EL (cell line): ENCODE data around the gene AGRP.

Source experiments
- DNase-seq: peaks from one replicate; pipeline ENCODE4 v3.0.0-alpha.2; 2016

Gene AGRP

DNA sequence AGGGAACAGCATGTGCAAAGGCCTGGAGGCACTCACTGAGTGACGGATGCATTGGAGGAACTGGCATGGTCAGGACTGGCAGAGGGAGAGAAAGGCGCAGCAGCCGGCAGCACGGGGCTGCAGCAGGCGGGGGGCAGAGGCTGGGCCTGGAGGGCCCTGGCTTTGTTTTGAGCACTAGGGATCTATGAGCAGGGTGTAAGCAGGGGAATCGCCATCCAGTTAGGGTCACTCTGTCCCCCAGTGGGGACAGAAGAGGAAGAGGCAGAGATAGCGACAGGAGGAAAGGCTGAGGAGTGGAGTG lies 38.3 kb downstream of the AGRP start:
- no peak for DNase-seq

DNA sequence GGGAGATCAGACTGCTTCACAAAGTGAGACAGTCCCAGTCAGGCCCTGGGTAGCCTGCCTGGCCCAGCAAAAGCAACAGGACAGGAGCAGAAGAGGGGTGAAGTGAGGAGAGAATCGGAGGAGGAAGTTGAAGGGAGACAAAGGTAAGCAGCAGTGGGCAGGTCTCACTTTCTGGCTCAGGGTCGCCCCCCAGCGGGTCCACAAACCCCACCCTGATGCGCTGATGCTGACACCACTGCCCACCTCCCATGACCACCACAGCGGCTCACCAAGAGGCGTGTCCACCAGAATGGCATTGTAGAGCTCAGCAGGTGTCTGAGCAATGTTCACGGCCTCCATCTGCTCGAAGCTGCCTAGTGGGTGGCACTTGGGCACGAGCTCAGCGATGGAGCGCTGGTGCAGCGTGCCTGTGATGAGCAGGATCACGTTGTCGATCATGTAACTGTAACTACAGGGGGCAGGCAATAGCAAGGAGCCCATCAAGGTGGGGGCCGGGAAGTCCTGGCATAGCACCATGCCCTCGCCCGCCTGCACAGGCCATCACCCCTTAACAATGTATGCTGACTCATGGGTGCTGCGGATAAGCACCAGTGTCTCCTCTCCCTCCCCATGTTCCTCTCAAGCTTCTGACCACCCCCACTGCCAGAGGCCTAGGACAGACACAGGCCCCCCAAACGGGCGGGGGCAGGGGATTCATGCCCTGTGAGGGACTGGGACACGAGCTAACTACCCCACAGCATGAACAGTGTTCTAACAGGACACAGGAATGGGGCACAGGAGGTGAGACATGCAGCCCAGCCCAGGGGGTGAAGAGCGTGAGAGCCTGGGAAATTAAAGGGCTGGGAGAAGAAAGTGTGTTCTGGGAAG lies 38.9 kb downstream of the AGRP start:
- no peak for DNase-seq

DNA sequence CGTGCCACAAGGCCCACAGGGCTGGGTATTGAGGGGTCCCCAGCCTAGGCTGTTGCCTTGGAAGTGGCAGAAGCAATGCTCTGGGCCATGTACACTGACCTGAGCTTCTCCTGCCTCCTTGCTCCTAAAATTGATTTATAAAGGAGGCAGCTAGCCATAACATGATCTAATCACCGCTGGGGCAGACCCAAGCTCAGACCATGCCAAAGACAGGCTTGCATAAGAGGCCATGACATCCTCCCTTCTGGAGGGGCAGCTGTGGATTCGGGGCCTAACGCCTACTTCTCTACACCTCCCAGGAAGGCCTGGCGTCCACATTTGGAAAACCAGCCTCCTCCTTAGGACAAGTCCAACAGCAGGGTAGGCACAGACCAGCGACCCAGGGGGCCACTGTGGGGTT lies 40.1 kb downstream of the AGRP start:
- no peak for DNase-seq

DNA sequence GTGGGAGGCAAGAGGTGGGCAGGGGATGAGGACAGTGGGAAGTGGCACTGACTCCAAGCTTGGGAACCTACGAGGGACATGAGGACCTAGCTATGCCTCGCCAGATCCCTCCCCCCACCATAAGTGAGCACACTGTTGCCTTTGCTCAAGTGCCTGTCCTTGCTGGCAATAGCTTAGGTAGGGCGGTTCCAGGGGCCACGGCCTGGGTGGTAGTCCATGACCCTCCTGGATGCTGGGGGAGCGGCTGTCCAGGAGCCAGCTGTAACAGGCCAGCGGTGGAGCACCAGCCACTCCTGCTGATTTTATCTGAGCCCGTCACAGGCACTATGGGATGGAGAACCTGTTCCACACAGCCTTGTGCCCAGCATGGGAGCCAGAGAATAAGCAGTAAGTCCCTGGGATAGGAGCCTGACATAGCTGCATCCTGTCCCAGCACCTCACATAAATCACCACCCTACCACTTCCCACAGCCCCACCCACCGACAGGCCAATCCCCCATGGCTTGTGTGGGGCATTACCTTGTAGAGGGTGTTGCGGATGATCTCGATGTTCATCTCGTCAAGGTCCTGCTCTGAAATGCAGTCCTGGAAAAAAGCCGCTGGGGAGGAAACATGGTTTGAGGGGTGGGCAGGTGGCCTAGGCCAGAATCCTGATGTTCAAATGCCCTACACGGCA lies 40.6 kb downstream of the AGRP start:
- DNase-seq, result no peak

DNA sequence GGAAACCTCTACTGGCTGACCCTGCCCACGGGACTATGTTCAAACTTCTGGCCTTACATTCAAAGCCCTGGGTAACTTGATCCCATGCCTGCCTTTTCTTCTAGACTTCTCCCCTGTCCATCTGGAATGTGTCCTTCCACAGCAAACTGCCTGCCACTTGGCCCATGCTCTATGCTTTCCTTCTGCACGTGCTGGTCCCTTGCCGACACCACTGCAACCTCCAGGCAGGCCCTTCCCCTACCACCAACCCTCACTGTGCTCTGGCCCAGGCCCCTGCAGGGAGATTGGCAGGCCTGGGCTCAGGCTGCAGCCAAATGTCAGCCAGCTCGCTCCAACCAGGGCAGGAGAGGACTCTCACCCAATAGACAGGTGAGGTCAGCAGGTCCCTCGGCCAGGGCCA lies 41.4 kb downstream of the AGRP start:
- DNase-seq, result no peak

DNA sequence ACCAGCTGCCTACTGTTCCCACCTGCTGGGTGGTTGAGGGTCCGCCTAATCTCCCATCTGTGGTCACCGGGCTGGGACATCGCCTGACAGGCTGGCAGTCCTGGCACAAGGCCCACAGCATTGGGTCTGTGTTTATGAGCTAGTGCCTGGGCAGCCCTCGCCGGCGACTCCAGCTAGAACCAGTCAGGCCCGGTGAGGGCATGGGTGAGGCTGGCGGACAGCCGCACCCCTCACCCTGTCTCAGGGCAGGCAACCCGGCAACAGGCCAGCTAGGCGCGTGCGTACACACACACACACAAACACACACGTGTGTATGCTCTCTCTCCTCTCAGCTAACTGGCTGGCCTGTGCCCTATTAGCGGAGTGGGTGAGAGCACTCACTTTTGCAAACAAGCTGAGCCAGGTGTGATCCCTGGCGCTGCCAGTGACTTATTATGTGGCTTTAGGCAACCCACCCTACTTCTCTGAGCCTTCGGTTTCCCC lies 42.0 kb downstream of the AGRP start:
- no peak for DNase-seq

DNA sequence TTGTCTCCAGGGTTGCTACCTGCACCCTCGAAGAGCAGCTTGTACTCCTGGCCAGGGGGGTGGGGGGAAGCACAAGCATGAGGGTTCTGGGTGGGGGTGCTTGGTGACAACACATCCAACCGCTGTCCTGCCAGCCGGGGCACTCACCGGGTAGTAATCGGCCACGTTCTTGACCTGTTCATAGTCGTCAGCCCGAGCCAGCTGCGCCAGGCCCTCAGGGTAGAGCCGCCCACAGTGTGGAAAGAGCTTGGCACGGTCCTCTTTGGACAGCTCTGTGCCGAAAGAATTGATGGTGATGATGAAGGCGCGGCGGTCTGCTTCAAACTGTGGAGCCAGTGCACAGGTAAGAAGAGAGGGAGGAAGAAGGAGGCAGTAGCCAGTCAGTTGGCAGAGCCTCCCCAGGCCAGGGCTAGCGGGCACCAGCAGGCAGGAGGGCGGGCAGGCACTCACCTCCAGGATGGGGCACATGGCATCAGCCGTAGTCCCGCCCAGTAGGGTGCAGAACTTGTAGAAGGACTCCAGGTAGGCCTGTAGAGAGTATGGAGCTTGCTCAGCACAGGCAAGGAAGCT lies 44.4 kb downstream of the AGRP start:
- DNase-seq, result no peak

DNA sequence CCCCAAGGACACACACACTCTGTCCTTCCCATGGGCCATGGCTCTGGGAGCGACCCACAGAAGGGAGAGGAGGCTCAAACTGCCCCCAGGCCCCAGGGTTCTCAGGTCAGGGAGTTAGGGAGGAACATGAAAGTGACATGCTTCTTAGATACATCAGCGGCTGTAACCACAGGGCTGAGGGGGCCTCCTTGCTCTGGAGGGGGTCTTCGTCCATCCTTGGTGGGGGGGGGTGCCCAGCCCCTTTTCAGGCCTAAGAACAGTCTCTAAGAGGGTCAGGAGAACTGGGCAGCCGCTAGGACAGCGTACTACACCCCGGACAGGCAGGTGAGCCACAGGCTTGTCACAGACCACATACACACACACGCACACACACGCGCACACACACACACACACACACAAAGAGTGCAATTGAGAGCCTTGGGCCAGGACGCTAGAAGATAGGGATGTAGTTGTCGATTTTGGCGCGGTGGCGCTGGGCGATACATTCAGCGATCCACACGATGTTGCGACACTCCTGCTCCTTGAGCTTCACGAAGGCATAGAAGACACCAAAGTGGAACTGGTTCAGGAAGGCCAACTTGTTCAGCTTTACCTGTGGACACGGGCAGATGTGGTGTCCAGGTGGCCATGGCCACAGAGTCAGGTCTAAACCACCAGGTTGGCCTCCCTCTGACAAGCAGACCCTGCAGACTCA lies 45.1 kb downstream of the AGRP start:
- DNase-seq, result no peak

DNA sequence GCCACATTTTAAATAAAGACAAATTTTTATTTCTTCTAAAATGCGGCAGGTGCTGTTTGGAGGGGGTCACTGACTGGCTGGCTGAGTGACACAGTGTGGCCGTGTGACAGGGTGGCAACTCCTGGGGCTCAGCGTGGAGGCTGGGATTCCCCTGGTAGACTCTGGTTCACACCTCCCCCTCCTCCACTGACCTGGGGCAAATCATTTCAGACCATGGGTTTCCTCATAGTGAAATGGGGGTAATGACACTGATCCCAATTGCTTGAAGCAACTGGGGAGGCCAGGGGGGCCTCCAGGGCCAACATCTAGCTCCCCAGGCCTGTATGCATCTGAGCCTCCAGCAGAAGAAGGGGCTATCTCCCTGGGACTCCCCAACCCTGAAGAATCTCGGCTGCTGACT lies 45.8 kb downstream of the AGRP start:
- DNase-seq, result no peak

DNA sequence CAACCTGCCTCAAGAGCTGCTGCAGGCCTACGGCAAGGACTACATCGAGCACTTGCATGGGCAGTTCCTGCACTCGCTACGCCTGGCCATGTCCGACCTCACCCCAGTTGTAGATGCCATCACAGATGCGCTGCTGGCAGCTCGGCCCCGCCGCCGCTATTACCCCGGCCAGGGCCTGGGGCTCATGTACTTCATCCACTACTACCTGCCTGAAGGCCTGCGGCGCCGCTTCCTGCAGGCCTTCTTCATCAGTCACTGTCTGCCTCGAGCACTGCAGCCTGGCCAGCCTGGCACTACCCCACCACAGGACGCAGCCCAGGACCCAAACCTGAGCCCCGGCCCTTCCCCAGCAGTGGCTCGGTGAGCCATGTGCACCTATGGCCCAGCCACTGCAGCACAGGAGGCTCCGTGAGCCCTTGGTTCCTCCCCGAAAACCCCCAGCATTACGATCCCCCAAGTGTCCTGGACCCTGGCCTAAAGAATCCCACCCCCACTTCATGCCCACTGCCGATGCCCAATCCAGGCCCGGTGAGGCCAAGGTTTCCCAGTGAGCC lies 46.6 kb downstream of the AGRP start:
- no peak for DNase-seq

DNA sequence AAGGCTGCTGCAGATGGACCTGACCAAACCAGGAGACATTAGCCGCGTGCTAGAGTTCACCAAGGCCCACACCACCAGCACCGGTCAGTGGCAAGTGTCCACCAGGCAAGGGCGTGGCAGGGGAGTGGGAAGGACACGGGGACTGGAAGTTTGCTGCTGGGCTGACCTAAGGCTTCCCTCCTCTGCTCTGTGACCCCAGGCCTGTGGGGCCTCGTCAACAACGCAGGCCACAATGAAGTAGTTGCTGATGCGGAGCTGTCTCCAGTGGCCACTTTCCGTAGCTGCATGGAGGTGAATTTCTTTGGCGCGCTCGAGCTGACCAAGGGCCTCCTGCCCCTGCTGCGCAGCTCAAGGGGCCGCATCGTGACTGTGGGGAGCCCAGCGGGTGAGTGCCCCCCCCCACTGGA lies 47.6 kb downstream of the AGRP start:
- DNase-seq, result no peak

DNA sequence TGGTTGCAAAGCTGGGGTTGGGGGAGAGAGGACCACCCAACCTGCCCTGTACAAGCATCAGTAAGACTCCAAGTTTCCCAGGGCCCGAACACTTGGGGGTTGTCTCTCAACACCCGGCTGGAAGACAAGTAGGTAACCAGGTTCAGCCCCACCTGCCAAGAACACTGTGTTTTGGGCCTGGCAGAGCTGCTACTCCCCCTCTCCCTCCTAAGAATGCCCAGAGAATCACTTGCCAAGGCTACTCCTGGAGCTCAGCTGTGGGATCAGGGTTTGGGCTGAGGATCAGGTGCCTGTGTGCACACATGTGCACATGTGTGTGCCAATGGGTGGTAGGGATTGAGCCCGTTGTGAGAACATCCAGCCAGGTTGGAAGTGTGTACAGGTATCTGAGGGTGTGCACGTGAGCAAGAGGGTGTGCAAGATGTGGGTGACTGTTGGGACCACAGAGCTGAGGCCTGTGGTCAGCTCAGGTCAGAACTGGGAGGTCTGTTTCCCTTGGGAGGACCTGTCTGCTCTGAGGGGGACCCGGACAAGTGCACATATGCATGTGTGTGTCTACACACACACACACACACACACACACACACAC lies 50.1 kb downstream of the AGRP start:
- DNase-seq, result no peak
